Vagina (tissue), 2 donors: Measurements from ENCODE around the gene ARHGEF28. TPM values are rescaled to one million over a fixed set of nuclear protein-coding genes. Genes with fewer than 3 reads are reported as not detected.

Experiments used
- DNase-seq, 2 donors: peaks; one replicate each; pipeline ENCODE4 v3.0.0-alpha.2; 2017; ENCODE audit errors: extremely low spot score in 2 of 2
- H3K27ac ChIP-seq: fragments of 200-600 bp; sonication (generic); one replicate; pipeline ENCODE4 v1.5.1; 2019
- H3K27me3 ChIP-seq: fragments of 200-600 bp; sonication (generic); one replicate; pipeline ENCODE4 v1.5.1; 2019
- H3K36me3 ChIP-seq, 2 donors: fragments of 200-600 bp; sonication (generic); one replicate each; pipeline ENCODE4 v1.5.1; 2017 to 2019
- H3K4me1 ChIP-seq: fragments of 200-600 bp; sonication (generic); one replicate; pipeline ENCODE4 v1.5.1; 2019
- H3K4me3 ChIP-seq, 2 donors: fragments of 200-600 bp; sonication (generic); 1 replicate in 1 of 2; 2 replicates in 1 of 2; pipeline ENCODE4 v1.5.1; 2016 to 2019
- H3K9me3 ChIP-seq: fragments of 200-600 bp; sonication (generic); one replicate; pipeline ENCODE4 v1.5.1; 2019
- CTCF ChIP-seq, 3 experiments: fragments of 450-650 bp in 2 of 3; fragments of 200-600 bp in 1 of 3; sonication (generic) in 1 of 3; IDR thresholded peaks; one replicate each; pipeline ENCODE4 v1.5.1; 2017 to 2019; ENCODE audit warnings: antibody characterized with exemption in 3 of 3, mild to moderate bottlenecking in 2 of 3, moderate library complexity in 2 of 3
- POLR2A ChIP-seq, 2 donors: fragments of 450-650 bp; IDR thresholded peaks; one replicate each; pipeline ENCODE4 v1.6.1; 2017; ENCODE audit warnings: antibody characterized with exemption in 2 of 2, mild to moderate bottlenecking in 2 of 2, moderate library complexity in 2 of 2
- POLR2AphosphoS5 ChIP-seq, 2 donors: sonication (generic); formaldehyde crosslinking; IDR thresholded peaks; one replicate each; pipeline ENCODE4 v1.9.0; 2017; ENCODE audit warnings: antibody characterized with exemption in 2 of 2, mild to moderate bottlenecking in 2 of 2, low read depth in 1 of 2; ENCODE audit not compliant: insufficient read depth in 1 of 2
- intact Hi-C: fragments of 100-400 bp; cut with DNase I; formaldehyde crosslinking; loops from one replicate; pipeline ENCODE4 v1.15.1; 2023
- total RNA-seq: library from RNA; depleted of rRNA; stranded (reverse); fragments of >200 nt; gene quantifications from one replicate; pipeline ENCODE4 v1.2.3, GENCODE V29; 2016

Gene ARHGEF28
- total RNA-seq, 1 donor from 2014 or later = 41.0 TPM

GRCh38 chr5:73897893-73898292, 271.9 kb downstream of the ARHGEF28 start:
- peaks cover 5% of the 10 kb centered on the region for H3K4me1 ChIP-seq
- no peaks in the 10 kb centered on the region for H3K27me3 ChIP-seq
- H3K36me3 ChIP-seq = no peaks in the 10 kb centered on the region
- intact Hi-C loops = no loop called here
- DNase-seq = no peak
- H3K9me3 ChIP-seq = no peaks in the 10 kb centered on the region
- no peak overlapping the region for H3K27ac ChIP-seq
- TF ChIP-seq POLR2AphosphoS5 (IDR thresholded peaks at IDR 0.05; ENCODE audit: insufficient read depth in 1 of 2, low read depth in 1 of 2) (no peak), CTCF (IDR thresholded peaks at IDR 0.05) (no peak), POLR2A (IDR thresholded peaks at IDR 0.05) (no peak)
- no peak overlapping the region for H3K4me3 ChIP-seq

- Histone ChIP-seq H3K27me3 (no peaks in the 10 kb centered on the region), H3K27ac (peak overlapping the region; percentile 13), H3K4me1 (peaks cover 5% of the 10 kb centered on the region), H3K4me3 (no peak overlapping the region), H3K9me3 (no peaks in the 10 kb centered on the region), H3K36me3 (no peaks in the 10 kb centered on the region)
- TF ChIP-seq CTCF (IDR thresholded peaks at IDR 0.05) = no peak
- no peak for TF ChIP-seq POLR2A (IDR thresholded peaks at IDR 0.05)
- no peak for TF ChIP-seq POLR2AphosphoS5 (IDR thresholded peaks at IDR 0.05; ENCODE audit: insufficient read depth in 1 of 2, low read depth in 1 of 2)
- intact Hi-C loops = no loop called here
- no peak for DNase-seq
Measured at GRCh38 chr5:73899055-73899454, 273.1 kb downstream of the ARHGEF28 start.

- TF ChIP-seq POLR2A (IDR thresholded peaks at IDR 0.05) (no peak), CTCF (IDR thresholded peaks at IDR 0.05) (no peak), POLR2AphosphoS5 (IDR thresholded peaks at IDR 0.05; ENCODE audit: insufficient read depth in 1 of 2, low read depth in 1 of 2) (no peak)
- DNase-seq = no peak
- H3K27ac ChIP-seq = no peak overlapping the region
- peaks cover 0 to 5% of the 10 kb centered on the region in 2 donors for H3K36me3 ChIP-seq
- H3K9me3 ChIP-seq = no peaks in the 10 kb centered on the region
- intact Hi-C loops = loop anchor here (5.0 kb wide), 1 partner anchor 747 kb away; no protein-coding TSS in a partner anchor
- no peak overlapping the region for H3K4me3 ChIP-seq
- peaks cover 5% of the 10 kb centered on the region for H3K4me1 ChIP-seq
- H3K27me3 ChIP-seq = no peaks in the 10 kb centered on the region
Measured at GRCh38 chr5:73899916-73900315, 273.9 kb downstream of the ARHGEF28 start.

DNA sequence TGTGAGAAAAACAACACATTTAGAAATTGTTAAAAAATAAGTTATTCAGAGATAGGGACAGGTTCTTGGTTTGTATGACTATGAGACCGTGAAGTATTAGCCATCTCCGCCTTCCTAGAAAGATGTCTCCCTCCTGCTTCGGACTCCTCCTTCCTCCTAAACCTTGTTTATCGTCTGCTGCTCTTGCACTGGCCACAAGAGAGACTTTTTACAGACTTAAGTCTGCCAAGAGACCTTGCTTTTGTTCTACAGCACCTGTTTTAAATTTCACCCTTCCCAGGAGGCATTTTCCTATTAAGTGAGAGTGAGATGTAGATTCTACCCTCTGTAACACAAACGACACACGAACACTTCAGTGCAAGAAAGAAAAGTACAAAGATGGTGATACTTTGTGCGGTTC, 274.6 kb downstream of the ARHGEF28 start:
- intact Hi-C loops = loop anchor here (5.0 kb wide), 1 partner anchor 747 kb away; no protein-coding TSS in a partner anchor
- Histone ChIP-seq H3K36me3 (peaks cover 0 to 11% of the 10 kb centered on the region in 2 donors), H3K4me1 (peaks cover 5% of the 10 kb centered on the region), H3K27me3 (no peaks in the 10 kb centered on the region), H3K27ac (no peak overlapping the region), H3K4me3 (no peak overlapping the region), H3K9me3 (no peaks in the 10 kb centered on the region)
- no peak for DNase-seq
- TF ChIP-seq CTCF (IDR thresholded peaks at IDR 0.05) (no peak), POLR2AphosphoS5 (IDR thresholded peaks at IDR 0.05; ENCODE audit: insufficient read depth in 1 of 2, low read depth in 1 of 2) (no peak), POLR2A (IDR thresholded peaks at IDR 0.05) (no peak)

DNA sequence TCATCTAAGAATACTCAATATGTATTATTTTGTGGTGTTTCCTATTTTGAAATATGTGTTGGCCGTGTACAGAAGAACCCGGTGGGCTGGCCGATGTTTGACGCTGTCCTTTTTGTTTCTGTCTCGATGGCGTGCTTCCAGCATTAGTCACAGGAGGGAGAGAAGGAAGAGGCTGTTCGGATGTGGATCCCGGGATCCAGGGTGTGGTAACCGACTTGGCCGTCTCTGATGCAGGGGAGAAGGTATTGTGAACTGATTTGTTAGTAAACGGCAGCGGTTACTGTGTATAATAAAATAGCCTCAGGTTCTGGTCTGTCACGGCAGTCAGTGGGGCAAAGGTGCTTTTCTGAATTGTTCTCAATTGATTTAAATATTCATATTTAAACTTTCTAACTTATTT, 275.0 kb downstream of the ARHGEF28 start:
- Histone ChIP-seq H3K27ac (no peak overlapping the region), H3K4me3 (no peak overlapping the region), H3K9me3 (no peaks in the 10 kb centered on the region), H3K36me3 (peaks cover 0 to 11% of the 10 kb centered on the region in 2 donors), H3K4me1 (peaks cover 5% of the 10 kb centered on the region), H3K27me3 (no peaks in the 10 kb centered on the region)
- intact Hi-C loops = loop anchor here (5.0 kb wide), 1 partner anchor 746 kb away; no protein-coding TSS in a partner anchor
- DNase-seq = no peak
- TF ChIP-seq POLR2A (IDR thresholded peaks at IDR 0.05) = no peak
- TF ChIP-seq POLR2AphosphoS5 (IDR thresholded peaks at IDR 0.05; ENCODE audit: insufficient read depth in 1 of 2, low read depth in 1 of 2) = no peak
- TF ChIP-seq CTCF (IDR thresholded peaks at IDR 0.05) = no peak
